ENCODE results near the gene MEG3.

Gene MEG3

DNA sequence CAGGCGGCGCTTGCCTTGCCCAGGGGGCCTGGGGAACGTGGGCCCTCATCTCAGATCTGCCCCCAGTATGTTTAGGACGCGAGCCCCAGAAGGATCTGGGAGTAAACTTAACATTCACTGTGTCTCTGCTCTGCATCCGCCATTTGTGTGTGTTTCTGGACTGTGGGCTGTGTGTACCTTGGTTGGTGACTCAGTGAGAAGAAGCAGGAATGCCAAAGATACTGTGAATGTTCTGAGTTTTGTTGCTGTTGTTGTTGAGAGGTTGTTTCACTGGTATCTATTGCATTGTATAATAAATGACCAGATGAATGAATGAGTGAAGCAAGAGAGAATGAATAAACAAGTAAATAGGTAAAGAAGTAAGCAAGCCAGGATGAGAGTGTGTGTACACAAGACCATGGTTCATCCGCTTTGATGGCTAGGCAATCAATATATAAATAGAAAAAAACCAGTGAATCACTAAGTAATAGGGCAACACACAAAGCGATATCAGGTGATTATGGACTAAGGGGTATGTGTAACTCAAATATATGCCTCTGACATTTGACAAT, 20.5 kb downstream of the MEG3 start:
- no peak for DNase-seq (ENCODE audit: low read depth in 2 of 2)

DNA sequence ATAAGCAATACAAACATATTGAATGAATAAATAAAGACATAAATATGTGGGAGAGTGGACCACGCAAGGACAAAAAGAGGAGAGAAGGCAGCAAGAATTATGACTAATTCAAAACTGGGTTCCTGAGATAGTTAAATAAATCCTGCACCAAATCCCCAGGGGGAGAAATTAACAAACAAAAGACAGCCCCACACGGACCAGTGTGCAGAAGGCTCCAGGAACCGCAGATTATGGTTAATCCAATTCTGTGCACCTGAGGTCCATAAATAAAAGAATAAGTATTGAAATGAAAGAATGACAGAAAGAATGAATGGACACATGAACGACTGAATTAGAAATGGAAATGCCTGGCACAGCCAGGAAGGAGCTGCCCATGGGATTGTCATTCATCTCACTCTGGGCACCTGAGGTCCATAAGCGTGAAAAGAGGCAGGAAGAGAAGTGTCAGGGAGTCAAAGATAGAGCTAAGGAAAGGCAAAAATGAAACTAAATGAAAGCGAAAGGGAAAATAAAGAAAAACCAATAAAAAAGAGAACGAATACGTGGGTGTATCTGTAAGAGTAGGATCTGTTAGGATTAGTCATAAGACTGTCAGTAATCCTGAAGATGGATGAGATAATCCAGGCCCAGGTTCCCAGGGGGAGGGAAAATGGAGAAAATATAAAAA, 23.3 kb downstream of the MEG3 start:
- no peak for DNase-seq (ENCODE audit: low read depth in 2 of 2)

- peak; percentile 44 to 66 for DNase-seq (ENCODE audit: low read depth in 2 of 2)
Observed at GRCh38 chr14:100850841-100851585, 25.1 kb downstream of the MEG3 start.

DNA sequence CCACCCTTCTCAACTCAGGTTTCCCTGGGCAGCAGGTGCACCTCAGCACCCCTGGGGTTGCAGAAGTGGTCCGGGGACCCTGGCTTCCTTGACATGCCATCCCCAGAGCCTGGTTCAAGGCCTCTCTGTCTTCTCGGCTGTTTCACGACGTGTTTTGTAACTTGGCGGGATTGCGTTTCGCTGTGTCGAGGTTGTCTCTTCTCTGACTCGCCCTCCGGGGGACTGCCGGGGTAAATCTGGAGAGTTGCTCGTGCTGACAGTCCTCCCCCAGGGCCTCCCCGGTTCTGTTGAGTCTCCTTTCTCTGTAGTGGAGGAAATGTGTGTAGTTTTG, 25.6 kb downstream of the MEG3 start:
- DNase-seq (ENCODE audit: low read depth in 2 of 2) = no peak

GRCh38 chr14:100851946-100852620, 26.2 kb downstream of the MEG3 start:
- DNase-seq (ENCODE audit: low read depth in 2 of 2) = no peak

DNA sequence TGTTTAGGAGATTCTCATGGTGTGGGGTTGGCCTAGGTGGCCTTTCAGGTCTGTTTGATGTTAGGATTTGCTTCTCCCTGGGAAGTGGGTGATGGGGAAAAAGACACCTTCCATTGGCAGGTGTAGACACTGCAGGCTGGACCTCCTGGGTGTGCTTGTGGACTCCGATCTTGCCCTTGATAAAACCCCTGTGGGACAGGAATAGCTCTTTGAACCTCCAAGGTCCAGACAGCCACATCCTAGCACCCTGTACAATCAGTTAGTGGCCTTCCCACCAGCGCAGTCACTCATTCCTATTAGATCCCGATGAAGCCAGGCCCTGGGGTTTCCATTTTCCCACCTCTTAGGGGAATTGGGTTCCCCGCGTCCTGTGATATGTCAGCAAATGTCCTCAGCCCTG, 28.5 kb downstream of the MEG3 start:
- DNase-seq (ENCODE audit: low read depth in 2 of 2) = no peak

DNA sequence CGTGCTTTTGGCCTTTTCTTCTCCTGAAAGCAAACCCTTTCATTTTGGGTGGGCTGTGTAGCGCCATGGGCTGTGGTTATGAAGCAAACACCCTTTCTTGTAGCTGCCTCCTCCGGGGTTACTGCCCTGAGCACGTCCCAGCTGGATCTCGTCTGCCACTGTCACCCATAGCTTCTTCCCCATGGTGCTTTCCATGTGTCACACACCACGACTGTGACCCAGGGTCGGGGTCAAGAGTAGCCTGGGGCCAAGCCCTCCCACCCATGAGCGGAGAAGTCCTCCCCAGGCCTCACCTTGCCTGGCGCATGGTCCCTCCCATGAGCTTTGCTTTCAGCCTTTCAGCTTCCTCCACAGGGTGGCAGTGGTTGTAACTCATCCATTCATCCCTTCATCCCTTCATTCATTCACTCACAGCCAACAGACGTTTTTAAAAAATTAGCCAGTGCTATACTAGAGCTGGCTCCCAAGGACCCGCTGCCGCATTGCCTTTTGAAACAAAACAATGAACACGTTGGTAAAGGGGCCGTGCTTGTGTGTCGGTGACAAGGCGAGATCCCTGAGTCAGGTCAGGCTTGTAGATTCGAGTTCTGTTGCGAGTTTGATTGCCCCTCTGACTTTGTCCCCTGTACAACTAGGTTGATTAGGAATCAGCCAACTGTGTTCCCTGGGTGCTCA, 29.5 kb downstream of the MEG3 start:
- DNase-seq (ENCODE audit: low read depth in 2 of 2) = no peak

DNA sequence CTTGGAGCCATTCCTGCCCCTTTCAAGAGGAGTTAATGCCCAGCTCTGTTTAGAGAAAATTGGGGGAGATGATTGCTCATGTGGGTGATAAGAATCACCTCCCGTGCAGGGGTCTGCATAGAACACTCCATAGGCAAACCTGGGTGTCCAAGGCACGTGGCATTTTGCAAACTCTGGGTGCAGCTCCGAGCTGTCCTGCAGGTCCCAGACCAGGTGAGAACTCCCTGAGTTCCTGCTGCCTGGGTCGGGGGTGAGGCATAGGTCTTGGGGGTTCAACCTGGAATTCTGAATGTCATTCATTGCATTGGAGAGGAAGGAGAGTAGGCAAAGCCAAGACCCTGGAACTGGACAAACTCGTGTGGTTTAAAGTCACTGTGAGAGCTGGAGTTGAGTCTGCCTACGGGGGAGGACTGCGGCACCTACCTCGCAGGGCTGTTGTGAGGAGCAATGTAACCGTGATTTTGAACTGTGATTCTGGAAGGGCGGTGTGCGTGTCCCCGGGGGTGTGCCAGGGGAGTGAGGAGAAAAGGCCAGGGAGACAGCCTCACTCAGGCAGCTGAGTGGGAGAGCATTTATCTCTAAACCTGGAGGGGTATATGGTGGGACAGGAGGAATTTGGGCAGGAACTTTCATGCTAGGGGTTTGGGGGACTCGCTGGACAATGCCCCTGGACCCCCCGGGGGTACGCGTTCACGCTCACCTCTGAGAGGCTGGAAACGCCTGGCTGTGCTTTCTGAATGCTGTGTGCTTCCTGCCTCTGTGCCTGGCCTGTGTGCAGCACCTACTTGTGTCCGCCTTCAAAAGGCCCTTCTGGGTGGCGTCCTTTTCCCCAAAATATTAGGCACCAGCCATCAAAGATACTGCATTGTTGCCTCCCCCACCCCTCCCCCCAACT, 30.4 kb downstream of the MEG3 start:
- no peak for DNase-seq (ENCODE audit: low read depth in 2 of 2)

- no peak for DNase-seq (ENCODE audit: low read depth in 2 of 2)
Observed at GRCh38 chr14:100857233-100857922, 31.5 kb downstream of the MEG3 start.

GRCh38 chr14:100857923-100858837, 32.3 kb downstream of the MEG3 start:
- no peak for DNase-seq (ENCODE audit: low read depth in 2 of 2)

DNA sequence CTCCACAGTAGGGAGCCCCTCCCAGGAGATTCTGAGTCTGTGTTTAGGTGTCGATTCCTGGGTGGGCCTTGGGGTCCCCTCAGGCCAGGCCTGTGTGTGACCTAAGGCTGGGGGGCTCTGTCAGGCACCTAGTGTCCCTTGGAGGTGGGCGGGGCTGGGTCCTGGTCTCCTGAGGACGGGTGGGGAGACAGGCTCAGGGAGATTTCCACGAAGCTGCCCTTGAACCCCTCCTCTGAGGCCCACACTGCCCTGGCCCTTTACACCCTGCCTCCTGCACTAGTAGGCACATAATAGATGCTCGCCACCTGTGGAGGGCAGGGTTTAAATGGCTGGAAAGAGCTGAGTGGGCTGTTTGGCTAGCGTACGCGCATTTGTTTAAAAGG, 32.9 kb downstream of the MEG3 start:
- no peak for DNase-seq (ENCODE audit: low read depth in 2 of 2)

- no peak for DNase-seq (ENCODE audit: low read depth in 2 of 2)
Observed at GRCh38 chr14:100859781-100860180, 33.9 kb downstream of the MEG3 start.

DNA sequence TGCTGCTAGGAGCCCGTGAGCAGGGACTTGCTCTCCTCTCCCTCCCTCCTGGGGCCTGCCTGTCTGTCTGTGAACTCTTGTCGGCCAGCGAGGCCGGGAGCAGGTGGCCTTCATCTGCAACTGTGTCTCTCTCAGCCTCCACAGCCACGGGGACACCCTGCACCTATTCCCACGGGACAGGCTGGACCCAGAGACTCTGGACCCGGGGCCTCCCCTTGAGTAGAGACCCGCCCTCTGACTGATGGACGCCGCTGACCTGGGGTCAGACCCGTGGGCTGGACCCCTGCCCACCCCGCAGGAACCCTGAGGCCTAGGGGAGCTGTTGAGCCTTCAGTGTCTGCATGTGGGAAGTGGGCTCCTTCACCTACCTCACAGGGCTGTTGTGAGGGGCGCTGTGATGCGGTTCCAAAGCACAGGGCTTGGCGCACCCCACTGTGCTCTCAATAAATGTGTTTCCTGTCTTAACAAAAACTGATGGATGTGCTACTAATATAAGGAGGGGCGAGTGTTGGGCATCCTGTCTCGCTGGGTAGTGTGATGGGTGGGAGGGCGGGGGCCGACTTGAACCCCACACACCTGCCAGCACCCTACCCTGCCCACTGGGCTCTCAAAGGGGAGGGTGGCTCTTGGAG, 34.8 kb downstream of the MEG3 start:
- no peak for DNase-seq (ENCODE audit: low read depth in 2 of 2)

DNA sequence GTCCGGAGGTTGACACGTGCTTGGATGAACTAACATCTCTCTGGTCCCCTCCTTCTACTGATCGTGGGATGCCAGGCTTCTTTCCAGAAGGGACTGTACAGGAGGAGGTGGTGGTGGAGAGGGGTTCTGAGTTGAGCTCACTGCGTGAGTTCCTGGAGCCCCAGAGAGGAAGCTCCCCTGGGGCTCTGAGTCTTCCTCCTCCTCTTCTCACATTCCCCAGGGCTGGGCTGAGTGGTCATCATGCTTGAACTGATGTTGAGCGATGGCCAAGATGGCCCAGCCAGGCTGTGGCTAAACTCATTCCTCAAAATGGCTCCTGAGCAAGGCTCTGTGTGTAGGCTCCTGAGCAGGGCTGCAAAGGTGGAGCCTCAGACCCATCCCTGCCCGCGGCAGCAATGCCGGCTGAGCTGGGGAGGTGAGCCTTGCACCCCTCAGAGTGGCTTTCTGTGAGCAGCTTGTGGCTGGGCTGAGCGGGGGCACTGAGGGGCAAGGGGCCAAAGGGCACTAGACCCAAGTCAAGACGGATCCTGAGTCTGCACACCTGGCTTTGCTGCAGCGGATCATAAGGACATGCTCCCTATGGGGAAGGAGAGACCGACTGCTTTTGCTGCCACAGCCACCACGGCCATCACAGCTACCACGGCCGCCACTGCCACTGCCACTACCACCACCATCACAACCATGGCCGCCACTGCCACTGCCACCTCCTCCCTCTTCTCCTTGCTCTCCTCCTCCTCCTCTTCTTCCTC, 35.4 kb downstream of the MEG3 start:
- no peak for DNase-seq (ENCODE audit: low read depth in 2 of 2)

GRCh38 chr14:100861937-100862247, 36.0 kb downstream of the MEG3 start:
- no peak for DNase-seq (ENCODE audit: low read depth in 2 of 2)

DNA sequence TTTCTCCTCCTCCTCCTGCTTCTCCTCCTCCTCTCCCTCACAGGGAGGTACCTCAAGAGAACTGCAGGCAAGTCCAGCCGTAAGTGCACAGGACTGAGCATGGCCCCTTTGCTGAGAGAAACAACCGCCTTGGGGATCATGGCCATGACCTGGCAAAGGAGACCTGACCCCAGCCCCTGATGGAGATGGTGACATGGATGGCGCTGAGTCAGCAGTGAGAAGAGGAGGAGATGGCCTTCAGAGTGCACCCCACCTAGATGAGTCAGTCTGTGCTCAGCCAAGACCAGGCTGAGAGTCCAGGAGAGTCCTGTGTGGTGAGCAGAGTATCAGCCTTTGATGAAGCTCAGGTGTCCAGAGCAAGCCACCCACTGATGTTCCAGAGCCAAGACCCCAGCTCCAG, 36.4 kb downstream of the MEG3 start:
- DNase-seq (ENCODE audit: low read depth in 2 of 2) = no peak

GRCh38 chr14:100862793-100863192, 36.9 kb downstream of the MEG3 start:
- DNase-seq (ENCODE audit: low read depth in 2 of 2) = no peak

DNA sequence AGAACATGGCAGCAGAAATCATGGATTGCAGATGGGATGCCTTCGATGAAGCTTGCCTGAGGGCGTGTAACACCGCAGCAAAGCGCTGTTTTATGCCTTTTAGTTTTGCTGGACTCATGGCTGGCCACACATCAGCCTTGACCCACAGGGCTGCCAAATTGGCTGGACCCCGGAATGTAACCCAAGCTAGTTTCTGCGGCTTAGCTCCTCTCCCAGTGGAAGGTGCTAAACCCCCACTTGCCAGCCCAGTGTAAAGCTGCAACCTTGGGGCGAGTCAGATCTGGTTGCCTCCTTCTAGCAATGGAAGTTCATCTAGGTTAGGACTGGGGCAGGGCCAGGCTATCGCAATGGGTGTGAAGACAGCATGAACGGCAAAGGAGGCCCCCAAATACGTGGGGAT, 38.3 kb downstream of the MEG3 start:
- no peak for DNase-seq (ENCODE audit: low read depth in 2 of 2)

Data from stimulated activated CD8-positive, alpha-beta memory T cell treated with anti-CD3 and anti-CD28 coated beads, Interleukin-7, amount 100 ng/mL, for 1 hour (primary cell).